Measurements from ENCODE around the gene VMAC.
"Not testable (repeated sequence)": the region's sequence is repeated elsewhere in the genome, so short reads cannot be mapped to it uniquely, and the experiment has no call there.

The VMAC gene

GRCh38 chr19:5904352-5905113, at the start of gene VMAC:
VMAC (plus strand) TSS chr19:5904872; CDS start chr19:5904891, 19 bp downstream.
- peak; percentile 98 for FAIRE-seq

GRCh38 chr19:5855151-5855550, 49.5 kb upstream of the VMAC start:
- not testable (repeated sequence) for FAIRE-seq

GRCh38 chr19:5857203-5858081, 47.2 kb upstream of the VMAC start:
- FAIRE-seq, result no peak

- FAIRE-seq, result no peak
These were observed 41.5 kb upstream of the VMAC start for GRCh38 chr19:5863030-5863665.

- no peak for FAIRE-seq
These were observed 40.5 kb upstream of the VMAC start for GRCh38 chr19:5864013-5864720.

- FAIRE-seq, result no peak
These were observed 39.8 kb upstream of the VMAC start for GRCh38 chr19:5864725-5865486.

- FAIRE-seq, result no peak
These were observed 38.9 kb upstream of the VMAC start for GRCh38 chr19:5865772-5866171.

GRCh38 chr19:5867201-5868136, 37.2 kb upstream of the VMAC start:
- no peak for FAIRE-seq

GRCh38 chr19:5870986-5871394, 33.7 kb upstream of the VMAC start:
- no peak for FAIRE-seq

GRCh38 chr19:5873617-5874199, 31.0 kb upstream of the VMAC start:
- no peak for FAIRE-seq

- not testable (repeated sequence) for FAIRE-seq
These were observed 30.2 kb upstream of the VMAC start for GRCh38 chr19:5874496-5874895.

GRCh38 chr19:5877427-5877826, 27.2 kb upstream of the VMAC start:
- no peak for FAIRE-seq

- no peak for FAIRE-seq
These were observed 26.8 kb upstream of the VMAC start for GRCh38 chr19:5877882-5878281.

- FAIRE-seq, result no peak
These were observed 24.5 kb upstream of the VMAC start for GRCh38 chr19:5880196-5880595.

GRCh38 chr19:5880604-5881078, 24.0 kb upstream of the VMAC start:
- FAIRE-seq, result no peak

GRCh38 chr19:5881543-5882299, 23.0 kb upstream of the VMAC start:
- FAIRE-seq, result no peak

GRCh38 chr19:5882421-5882968, 22.2 kb upstream of the VMAC start:
- no peak for FAIRE-seq

- not testable (repeated sequence) for FAIRE-seq
These were observed 21.4 kb upstream of the VMAC start for GRCh38 chr19:5883157-5883873.

Data from TTC549 (cell line).